Adipocyte (in vitro differentiated cells): ENCODE measurements around the gene ORM1.
"Not testable (repeated sequence)": the region's sequence is repeated elsewhere in the genome, so short reads cannot be mapped to it uniquely, and the experiment has no call there.

Source experiments
- DNase-seq: peaks from one replicate; pipeline ENCODE4 v3.0.0-alpha.2; 2015; ENCODE audit warnings: low read depth
- H3K27me3 ChIP-seq: replicated peaks from 2 replicates; pipeline ENCODE4 v1.7.0; 2013; ENCODE audit warnings: mild to moderate bottlenecking, low read length, moderate library complexity; ENCODE audit not compliant: control insufficient read depth, insufficient read depth
- H3K36me3 ChIP-seq: 2 replicates; pipeline ENCODE4 v1.7.0; 2013; ENCODE audit warnings: low read length, mild to moderate bottlenecking, moderate library complexity; ENCODE audit not compliant: control insufficient read depth, insufficient read depth, severe bottlenecking
- H3K4me1 ChIP-seq: 2 replicates; pipeline ENCODE4 v1.7.0; 2013; ENCODE audit warnings: mild to moderate bottlenecking, low read length, moderate library complexity; ENCODE audit not compliant: control insufficient read depth, insufficient read depth
- H3K4me3 ChIP-seq: 2 replicates; pipeline ENCODE4 v1.7.0; 2013; ENCODE audit warnings: mild to moderate bottlenecking, low read length, moderate library complexity
- H3K9ac ChIP-seq: 2 replicates; pipeline ENCODE4 v1.7.0; 2013; ENCODE audit warnings: mild to moderate bottlenecking, low read length, moderate library complexity
- H3K9me3 ChIP-seq: 2 replicates; pipeline ENCODE4 v1.7.0; 2013; ENCODE audit warnings: mild to moderate bottlenecking, low read length, moderate library complexity; ENCODE audit not compliant: control insufficient read depth

The ORM1 gene

DNA sequence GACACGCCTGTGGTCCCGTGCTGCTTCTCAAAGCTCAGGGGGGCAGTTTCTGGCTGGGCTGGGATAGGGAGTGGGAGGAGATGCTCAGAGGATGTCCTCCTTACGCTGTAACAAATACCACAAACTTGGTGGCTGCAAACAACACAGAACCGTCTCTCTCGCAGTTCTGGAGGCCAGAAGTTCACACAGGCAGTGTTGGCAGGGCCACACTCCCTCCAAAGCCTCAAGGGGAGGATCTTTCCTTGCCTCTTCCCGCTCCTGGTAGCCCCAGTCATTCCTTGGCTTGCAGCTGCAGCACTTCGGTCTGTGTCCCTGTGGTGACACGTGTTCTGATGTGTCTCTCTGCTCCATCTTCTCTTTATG lies 10.4 kb upstream of the ORM1 start:
- Histone ChIP-seq H3K9ac (no peak overlapping the region), H3K36me3 (peaks cover 19% of the 10 kb centered on the region), H3K27me3 (no peaks in the 10 kb centered on the region), H3K4me1 (peaks cover 32% of the 10 kb centered on the region), H3K4me3 (no peak overlapping the region), H3K9me3 (no peaks in the 10 kb centered on the region)
- no peak for DNase-seq

DNA sequence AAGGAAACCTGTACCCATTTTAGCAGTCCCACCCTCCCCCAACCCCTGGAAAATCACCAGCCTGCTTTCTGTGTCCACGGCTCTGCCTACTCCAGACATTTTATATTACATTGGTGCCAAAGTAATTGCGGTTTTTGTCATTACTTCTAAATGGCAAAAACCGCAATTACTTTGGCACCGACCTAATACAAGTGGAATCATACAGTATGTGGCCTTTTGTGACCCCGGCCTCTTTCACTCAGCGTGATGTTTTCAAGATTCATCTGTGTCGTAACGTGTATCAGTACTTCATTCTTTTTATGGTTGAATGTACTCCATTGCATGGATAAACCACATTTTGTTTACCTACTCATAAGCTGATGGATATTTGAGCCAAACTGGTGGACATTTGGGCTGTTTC lies 9.7 kb upstream of the ORM1 start:
- peaks cover 16% of the 10 kb centered on the region for H3K36me3 ChIP-seq
- no peak for DNase-seq
- H3K27me3 ChIP-seq = no peaks in the 10 kb centered on the region
- no peaks in the 10 kb centered on the region for H3K9me3 ChIP-seq
- no peak overlapping the region for H3K4me3 ChIP-seq
- H3K9ac ChIP-seq = no peak overlapping the region
- peaks cover 33% of the 10 kb centered on the region for H3K4me1 ChIP-seq

DNA sequence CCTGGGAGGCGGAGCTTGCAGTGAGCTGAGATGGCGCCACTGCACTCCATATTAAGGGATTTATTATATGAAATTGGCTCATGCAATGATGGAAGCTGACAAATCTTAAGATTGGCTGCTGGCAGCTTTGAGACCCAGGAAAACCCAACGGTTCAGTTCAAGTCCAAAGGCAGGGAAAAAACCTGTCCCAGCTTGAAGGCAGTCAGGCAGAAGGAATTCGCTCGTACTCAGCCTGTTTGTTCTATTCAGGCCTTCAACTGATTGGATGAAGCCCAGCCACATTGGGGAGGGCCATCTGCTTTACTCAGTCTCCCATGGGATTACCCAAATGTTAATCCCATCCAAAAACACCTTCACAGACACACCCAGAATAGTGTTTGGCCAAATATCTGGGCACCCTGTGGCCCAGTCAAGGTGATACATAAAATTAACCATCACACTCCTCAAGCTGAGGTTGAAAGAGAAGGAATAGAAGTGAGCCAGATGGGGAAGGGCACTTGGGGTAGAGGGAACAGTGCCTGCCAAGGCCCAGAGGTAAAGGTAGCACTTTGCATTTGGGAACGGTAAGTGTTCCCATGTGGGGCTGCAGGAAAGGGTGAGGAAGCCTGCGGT lies 8.5 kb upstream of the ORM1 start:
- H3K27me3 ChIP-seq = no peaks in the 10 kb centered on the region
- peaks cover 36% of the 10 kb centered on the region for H3K4me1 ChIP-seq
- DNase-seq = no peak
- peak overlapping the region; percentile 0 for H3K9ac ChIP-seq
- no peaks in the 10 kb centered on the region for H3K9me3 ChIP-seq
- peaks cover 8% of the 10 kb centered on the region for H3K36me3 ChIP-seq
- H3K4me3 ChIP-seq = no peak overlapping the region

DNA sequence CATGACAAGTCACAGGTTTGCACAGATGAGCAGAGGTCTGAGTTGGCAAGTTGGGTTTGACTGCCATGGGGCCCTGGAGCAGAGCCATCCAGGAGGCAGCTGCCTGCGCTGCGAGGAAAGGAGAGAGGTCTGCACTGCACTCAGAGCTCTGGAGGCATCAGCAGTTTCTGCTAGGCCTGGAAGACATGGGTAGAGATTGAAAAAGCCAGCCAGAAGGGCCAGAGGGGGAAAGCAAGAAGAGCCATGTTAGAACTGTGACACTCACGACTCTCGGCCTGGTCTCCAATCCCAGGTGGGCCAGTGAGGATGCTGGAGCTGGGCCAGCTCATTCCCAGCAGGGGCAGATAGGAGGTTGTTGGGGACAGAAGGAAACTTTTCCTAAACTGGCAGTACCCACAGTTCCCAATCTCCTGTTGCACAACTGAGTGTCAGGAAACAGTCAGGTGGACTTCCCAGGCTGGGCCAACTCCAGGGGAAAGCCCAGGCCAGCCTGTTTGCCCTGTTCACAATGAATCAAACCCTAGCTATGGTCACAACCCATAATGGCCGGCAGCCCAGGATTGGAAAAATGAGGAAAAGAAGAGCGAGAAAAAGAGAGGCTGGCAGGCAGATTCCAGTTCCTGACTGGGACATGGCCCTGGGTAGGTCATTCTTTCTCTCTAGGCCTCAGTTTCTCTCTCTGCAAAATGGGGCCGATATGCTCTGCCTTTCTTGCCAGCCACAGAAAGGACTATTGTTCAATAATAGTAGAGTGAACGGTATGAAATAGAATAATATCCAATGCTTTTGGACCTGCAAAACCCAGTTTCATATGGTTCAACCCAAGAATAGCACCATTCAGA lies 7.8 kb upstream of the ORM1 start:
- Histone ChIP-seq H3K9ac (peak overlapping the region; percentile 0), H3K9me3 (no peaks in the 10 kb centered on the region), H3K27me3 (no peaks in the 10 kb centered on the region), H3K36me3 (peaks cover 8% of the 10 kb centered on the region), H3K4me3 (no peak overlapping the region), H3K4me1 (peaks cover 36% of the 10 kb centered on the region)
- no peak for DNase-seq

DNA sequence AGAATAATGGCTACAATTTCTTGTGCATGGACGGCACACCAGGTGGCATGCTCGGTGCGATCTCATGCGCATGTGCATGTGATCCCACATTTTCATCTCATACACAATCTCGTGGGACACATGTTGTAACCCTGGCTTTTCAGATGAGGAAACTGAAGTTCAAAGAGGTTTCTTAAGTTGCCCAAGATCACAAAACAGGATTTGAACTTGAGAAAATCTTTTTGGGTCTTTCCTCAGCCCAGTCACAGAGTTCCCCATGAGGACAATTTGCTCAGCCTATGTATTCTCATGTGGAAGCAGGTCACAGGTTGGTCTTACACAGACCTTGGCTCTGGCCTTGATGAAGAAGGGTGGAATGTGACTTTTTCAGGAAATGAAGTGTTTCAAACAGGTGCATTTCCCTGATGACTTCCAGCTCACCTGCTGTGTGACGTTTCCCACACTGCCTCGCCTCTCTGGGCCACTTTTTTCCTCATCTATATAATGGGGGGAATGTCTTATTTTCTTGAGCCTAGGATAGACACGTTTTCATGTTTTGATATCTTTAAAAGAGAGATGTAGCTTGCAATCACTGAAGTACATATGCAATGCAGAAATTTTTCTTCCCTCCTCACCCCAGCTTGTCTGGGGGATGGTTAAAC lies 7.1 kb upstream of the ORM1 start:
- Histone ChIP-seq H3K9ac (no peak overlapping the region), H3K27me3 (no peaks in the 10 kb centered on the region), H3K4me3 (no peak overlapping the region), H3K4me1 (peaks cover 36% of the 10 kb centered on the region), H3K36me3 (peaks cover under 1% of the 10 kb centered on the region), H3K9me3 (no peaks in the 10 kb centered on the region)
- DNase-seq = no peak

DNA sequence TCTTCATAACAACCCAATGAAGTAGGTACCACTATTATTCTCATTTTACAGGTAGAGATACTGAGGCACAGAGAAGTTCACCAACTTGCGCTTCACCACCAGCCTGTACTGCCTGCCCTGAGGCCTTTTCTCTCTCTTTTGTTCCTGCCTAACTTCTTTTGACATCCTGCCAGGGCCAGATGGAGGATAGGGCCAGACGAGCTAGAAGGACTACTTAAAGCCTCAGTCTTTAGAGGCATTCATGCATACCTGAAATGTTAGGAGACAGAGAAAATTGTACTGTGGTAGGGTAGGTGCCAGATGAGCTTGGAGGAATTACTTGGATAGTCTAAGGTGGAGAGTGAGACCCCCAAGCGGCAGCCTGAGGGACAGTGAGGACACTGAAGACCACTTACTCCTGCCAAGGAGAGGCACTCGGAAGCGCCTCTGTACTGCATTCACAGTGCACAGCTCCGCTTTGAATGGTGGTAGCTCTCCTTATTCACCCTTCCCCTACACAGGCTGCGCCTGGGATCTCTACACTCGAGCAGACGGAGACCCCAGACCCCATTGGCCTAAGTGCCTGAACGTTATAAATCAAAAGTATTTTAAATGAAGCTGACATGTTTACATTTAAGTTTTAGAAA lies 6.2 kb upstream of the ORM1 start:
- no peak overlapping the region for H3K9ac ChIP-seq
- no peaks in the 10 kb centered on the region for H3K27me3 ChIP-seq
- no peak overlapping the region for H3K4me3 ChIP-seq
- H3K36me3 ChIP-seq = no peaks in the 10 kb centered on the region
- peaks cover 36% of the 10 kb centered on the region for H3K4me1 ChIP-seq
- no peak for DNase-seq
- no peaks in the 10 kb centered on the region for H3K9me3 ChIP-seq

DNA sequence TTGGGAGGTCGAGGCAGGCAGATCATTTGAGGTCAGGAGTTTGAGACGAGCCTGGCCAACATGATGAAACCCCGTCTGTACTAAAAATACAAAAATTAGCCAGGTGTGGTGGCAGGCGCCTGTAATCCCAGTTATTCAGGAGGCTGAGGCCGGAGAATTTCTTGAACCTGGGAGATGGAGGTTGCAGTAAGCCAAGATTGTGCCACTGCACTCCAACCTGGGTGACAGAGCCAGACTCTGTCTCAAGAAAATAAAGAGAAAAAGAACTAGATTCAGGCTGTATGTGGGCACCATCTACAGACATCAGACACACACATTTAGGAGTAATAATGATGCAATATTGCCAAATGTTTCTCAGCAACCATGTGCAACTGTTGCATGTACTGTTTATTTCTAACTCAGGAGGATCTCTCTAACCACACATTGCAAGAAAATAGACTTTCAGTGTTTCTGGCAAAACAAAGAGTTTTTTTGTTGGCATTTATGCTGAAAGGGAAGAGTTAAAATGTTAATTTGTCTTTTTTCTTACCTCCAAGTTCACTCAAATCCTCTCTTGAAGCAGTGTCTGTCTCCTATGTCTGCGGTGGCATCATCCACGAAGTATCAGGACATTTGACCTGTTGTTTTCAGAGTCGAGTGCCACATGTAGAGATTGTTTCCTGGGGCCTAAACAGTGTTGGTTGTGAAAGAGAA lies 5.1 kb upstream of the ORM1 start:
- Histone ChIP-seq H3K9ac (peak overlapping the region; percentile 78), H3K9me3 (no peaks in the 10 kb centered on the region), H3K36me3 (no peaks in the 10 kb centered on the region), H3K4me3 (peak overlapping the region; percentile 58), H3K27me3 (no peaks in the 10 kb centered on the region), H3K4me1 (peaks cover 44% of the 10 kb centered on the region)
- DNase-seq = peak; percentile 88

DNA sequence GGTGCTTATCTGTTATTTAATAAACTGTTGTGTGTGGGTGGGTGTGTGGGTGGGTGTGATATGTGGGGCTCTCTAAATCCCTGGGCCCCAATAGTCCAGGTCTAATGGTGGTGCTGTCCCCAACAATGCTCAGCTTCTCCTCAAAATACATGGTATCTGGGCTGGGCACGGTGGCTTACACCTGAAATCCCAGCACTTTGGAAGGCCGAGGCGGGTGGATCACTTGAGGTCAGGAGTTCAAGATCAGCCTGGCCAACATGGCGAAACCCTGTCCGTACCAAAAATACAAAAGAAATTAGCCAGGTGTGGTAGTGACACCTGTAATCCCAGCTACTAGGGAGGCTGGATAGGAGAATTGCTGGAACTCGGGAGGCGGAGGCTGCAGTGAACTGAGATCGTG lies 4.5 kb upstream of the ORM1 start:
- H3K4me1 ChIP-seq = peaks cover 44% of the 10 kb centered on the region
- peak overlapping the region; percentile 78 for H3K9ac ChIP-seq
- no peak for DNase-seq
- H3K4me3 ChIP-seq = no peak overlapping the region
- no peaks in the 10 kb centered on the region for H3K27me3 ChIP-seq
- no peaks in the 10 kb centered on the region for H3K9me3 ChIP-seq
- no peaks in the 10 kb centered on the region for H3K36me3 ChIP-seq

DNA sequence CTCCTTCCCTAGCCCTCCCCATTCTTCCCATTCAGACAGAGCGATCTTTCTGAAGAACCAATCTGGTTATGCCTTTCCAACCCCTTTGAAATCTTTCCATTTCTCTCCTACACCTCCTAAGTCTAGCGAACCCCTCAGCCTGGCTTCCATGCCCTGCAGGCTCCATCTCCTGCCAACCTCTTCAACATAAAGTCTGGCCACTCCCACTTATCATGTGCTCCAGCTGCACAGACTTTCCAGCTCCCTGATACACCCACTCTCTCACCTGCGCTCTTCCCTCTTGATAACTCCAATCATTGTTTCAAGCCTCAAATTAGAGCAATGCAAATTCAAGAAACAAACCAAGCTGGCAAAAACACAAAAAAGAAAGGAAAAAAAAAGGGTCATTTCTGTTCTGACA lies 3.8 kb upstream of the ORM1 start:
- no peak for DNase-seq
- Histone ChIP-seq H3K4me3 (no peak overlapping the region), H3K9ac (no peak overlapping the region), H3K9me3 (no peaks in the 10 kb centered on the region), H3K36me3 (no peaks in the 10 kb centered on the region), H3K4me1 (peaks cover 44% of the 10 kb centered on the region), H3K27me3 (no peaks in the 10 kb centered on the region)

DNA sequence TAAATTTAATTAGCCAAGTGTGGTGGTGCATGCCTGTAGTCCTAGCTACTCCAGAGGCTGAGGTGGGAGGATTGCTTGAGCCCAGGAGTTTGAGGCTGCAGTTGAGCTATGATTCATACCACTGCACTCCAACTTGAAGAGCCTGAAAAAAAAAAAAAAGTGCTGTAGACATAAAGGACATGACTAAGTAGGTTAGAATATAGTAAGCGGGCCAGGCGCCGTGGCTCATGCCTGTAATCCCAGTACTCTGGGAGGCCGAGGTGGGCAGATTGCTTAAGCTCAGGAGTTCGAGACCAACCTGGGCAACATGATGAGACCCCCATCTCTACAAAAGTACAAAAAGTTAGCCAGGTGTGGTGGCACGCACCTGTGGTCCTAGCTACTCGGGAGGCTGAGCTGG lies 2.2 kb upstream of the ORM1 start:
- not testable (repeated sequence) for H3K4me3 ChIP-seq, H3K36me3 ChIP-seq, H3K9me3 ChIP-seq, H3K27me3 ChIP-seq, H3K9ac ChIP-seq
- DNase-seq = peak; percentile 25
- H3K4me1 ChIP-seq = peaks cover 29% of the 10 kb centered on the region

DNA sequence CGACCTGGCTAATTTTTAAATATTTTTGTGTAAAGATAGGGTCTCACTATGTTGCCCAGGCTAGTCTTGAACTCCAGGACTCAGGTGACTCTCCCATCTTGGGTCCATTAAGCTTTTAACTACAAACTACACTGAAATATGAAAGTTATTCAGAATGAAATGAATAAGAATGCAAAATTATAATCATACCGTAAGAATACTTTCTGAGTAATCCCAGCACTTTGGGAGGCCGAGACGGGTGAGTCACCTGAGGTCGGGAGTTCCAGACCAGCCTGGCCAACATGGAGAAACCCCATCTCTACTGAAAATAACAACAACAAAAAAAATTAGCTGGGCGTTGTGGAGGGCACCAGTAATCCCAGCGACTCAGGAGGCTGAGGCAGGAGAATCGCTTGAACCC lies 1.1 kb upstream of the ORM1 start:
- H3K4me1 ChIP-seq = peaks cover 23% of the 10 kb centered on the region
- DNase-seq = peak; percentile 64
- peaks cover 4% of the 10 kb centered on the region for H3K27me3 ChIP-seq
- H3K9me3 ChIP-seq = no peaks in the 10 kb centered on the region
- H3K36me3 ChIP-seq = no peaks in the 10 kb centered on the region
- no peak overlapping the region for H3K4me3 ChIP-seq
- no peak overlapping the region for H3K9ac ChIP-seq
